Measurements from ENCODE around the gene GINS2.

Gene GINS2

GRCh38 chr16:85688586-85689284 lies at the start of gene GINS2:
Gene GINS2, minus strand, starts transcription at chr16:85688954. Its CDS starts 56 bp downstream, at chr16:85688898.
- in situ Hi-C loops (cut with MboI; ENCODE audit: low sequenced_read_pairs), result no loop called here

DNA sequence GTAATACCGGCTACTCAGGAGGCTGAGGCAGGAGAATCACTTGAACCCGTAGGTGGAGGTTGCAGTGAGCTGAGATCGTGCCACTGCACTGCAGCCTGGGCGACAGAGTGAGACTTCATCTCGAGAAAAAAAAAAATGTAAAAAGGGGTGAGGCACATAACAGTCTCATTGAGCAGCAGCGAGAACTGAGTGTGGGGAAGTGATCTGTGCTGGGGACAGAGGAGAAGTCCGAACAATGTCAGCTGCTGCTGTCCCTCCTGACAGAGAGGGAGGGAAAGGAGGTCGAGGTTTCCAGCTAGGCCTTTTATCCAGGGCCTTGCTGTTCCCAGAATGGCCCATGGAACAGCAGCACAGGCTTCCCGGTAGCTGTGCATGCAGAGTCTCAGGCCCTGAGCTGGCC lies 48.2 kb upstream of the GINS2 start:
- in situ Hi-C loops (cut with MboI; ENCODE audit: low sequenced_read_pairs), result no loop called here

- in situ Hi-C loops (cut with MboI; ENCODE audit: low sequenced_read_pairs), result no loop called here
Observed at GRCh38 chr16:85735946-85736345, 47.2 kb upstream of the GINS2 start.

DNA sequence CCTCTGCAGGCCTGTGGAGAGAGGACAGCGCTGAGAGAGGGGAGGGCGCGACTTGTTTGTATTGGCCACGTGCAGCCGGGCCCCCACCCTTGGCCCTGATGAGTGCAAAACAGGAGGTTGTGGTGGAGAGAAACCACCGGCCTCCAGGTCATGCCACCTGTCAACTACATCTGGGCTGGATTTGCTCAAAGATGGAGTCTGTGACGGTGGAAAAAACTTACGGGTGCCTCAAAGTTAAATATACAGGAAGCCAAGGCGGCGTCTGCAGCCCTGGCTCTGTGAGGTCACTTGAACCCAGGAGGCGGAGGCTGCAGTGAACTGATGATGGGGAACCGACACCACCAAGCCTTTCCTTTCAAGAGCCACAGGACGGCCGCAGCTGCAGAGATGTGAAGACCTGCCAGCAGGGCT lies 46.5 kb upstream of the GINS2 start:
- in situ Hi-C loops (cut with MboI; ENCODE audit: low sequenced_read_pairs), result no loop called here

DNA sequence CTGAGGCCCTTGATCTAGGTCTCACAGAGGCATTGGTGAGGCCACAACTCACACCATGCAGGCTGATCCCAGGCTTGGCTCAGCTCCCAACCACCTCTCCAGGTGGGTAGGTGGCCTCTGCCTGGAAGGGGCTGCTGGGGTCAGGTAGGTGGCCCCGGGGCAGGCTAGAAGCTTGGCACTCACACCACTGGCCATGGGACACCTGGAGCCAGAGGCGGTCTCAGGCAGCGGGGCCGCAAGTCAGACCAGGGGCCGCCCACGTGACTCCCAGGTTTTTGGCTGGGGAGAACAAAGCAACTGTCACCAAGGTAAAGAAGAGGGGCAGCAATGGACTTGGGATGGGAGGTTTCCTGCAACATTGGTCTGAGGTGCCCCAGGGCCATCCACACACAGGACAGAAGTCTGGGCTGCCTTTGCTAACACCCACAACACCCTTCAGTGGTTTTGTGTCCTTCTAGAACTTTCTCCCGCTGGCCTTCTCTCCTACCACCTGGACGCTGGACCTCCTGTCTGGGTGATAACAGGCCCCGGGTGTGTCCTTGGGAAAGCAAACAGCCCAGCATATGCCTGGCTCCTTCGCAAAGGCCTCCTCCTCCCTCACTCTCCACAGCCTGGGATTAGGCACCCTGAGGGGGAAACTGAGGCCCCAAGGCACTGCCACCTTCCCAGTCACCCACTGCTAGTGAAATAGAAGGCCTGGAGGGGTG lies 45.7 kb upstream of the GINS2 start:
- in situ Hi-C loops (cut with MboI; ENCODE audit: low sequenced_read_pairs), result no loop called here

DNA sequence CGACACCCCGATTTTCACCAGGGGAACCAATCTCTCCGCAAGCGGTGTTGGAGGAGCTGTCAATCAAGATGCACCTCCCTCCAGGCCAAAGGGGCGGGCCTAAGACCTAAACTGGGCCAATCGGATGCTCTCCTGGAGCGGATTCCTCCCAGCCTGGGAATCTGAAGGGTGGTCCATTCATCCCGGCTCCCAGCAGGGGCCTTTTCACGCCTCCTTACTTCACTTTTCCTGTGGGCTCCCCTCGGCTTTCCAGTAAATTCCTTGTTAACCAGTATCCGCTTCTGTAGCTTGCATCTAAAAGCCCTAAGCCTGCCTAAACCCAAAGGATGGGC lies 45.1 kb upstream of the GINS2 start:
- in situ Hi-C loops (cut with MboI; ENCODE audit: low sequenced_read_pairs), result no loop called here

GRCh38 chr16:85733155-85733838 lies 44.5 kb upstream of the GINS2 start:
- in situ Hi-C loops (cut with MboI; ENCODE audit: low sequenced_read_pairs), result no loop called here

DNA sequence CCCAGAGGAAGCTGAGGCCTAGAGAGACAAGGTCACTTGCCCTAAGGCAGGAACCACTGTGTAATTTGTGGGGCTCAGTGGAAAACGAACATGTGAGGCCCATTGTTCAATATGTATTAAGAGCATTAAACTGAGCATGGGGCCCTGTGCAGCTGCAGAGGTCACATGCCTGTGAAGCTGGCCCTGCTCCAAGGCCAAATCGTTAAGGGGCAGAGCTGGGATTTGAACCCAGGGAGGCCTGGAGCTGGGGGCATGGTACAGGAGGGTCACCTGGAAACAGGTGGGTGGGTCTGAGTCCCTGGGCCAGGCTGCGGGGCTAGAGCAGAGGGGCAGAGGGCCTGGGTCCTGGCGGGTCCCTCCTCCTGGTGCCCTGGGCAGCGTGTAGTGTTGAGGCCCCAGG lies 42.4 kb upstream of the GINS2 start:
- in situ Hi-C loops (cut with MboI; ENCODE audit: low sequenced_read_pairs), result no loop called here

- in situ Hi-C loops (cut with MboI; ENCODE audit: low sequenced_read_pairs), result no loop called here
Observed at GRCh38 chr16:85730186-85730465, 41.4 kb upstream of the GINS2 start.

DNA sequence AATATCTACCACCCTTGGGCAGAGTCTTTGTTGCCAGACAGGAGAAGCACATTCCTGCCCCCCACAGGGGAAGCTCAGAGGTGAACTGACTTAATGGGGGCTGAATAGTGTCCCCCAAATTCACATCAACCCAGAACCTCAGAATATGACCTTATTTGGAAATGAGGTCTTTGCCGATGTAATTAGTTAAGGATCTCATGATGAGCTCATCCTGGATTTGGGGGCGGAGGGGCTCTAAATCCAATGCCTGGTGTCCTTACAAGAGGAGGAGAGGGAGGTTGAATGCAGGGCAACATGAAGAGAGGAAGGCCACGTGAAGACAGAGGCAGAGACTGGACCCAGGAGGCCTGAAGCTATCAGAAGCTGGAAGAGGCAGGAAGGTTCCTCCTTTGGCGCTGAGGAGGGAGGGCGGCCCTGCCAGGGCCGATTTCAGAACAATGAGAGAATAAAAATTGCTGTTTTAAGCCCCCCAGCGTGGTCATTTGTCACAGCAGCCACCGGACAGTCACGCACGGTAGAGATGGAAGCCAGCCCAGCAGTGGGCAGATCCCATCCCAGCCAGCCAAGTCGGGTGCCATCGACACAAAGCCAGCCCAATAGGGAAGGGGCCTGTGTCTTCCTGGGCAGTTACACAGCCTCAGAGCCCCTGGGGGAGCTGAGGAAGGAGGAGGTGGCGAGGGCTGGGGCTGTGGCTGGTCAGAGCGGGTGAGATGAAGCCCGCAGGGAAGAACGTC lies 40.9 kb upstream of the GINS2 start:
- in situ Hi-C loops (cut with MboI; ENCODE audit: low sequenced_read_pairs), result no loop called here

GRCh38 chr16:85728879-85729278 lies 40.1 kb upstream of the GINS2 start:
- in situ Hi-C loops (cut with MboI; ENCODE audit: low sequenced_read_pairs), result no loop called here

GRCh38 chr16:85724936-85725335 lies 36.2 kb upstream of the GINS2 start:
- in situ Hi-C loops (cut with MboI; ENCODE audit: low sequenced_read_pairs), result no loop called here

GRCh38 chr16:85724126-85724879 lies 35.5 kb upstream of the GINS2 start:
- in situ Hi-C loops (cut with MboI; ENCODE audit: low sequenced_read_pairs), result no loop called here

GRCh38 chr16:85722128-85722893 lies 33.6 kb upstream of the GINS2 start:
- in situ Hi-C loops (cut with MboI; ENCODE audit: low sequenced_read_pairs), result no loop called here

DNA sequence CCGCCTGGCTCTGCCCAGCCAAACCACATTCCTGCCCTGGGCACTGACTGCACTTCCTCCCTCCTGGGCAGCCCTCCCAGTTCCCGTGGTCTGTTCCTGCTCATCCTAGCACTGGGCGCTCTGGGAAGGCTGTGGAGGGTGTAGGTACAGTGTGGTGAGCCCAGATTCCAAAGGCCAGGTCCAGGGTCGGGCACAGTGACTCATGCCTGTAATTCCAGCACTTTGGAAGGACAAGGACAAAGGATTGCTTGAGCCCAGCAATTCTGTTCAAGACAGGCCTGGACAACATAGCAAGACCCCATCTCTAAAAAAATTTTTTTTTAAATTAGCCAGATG lies 31.5 kb upstream of the GINS2 start:
- in situ Hi-C loops (cut with MboI; ENCODE audit: low sequenced_read_pairs), result no loop called here

DNA sequence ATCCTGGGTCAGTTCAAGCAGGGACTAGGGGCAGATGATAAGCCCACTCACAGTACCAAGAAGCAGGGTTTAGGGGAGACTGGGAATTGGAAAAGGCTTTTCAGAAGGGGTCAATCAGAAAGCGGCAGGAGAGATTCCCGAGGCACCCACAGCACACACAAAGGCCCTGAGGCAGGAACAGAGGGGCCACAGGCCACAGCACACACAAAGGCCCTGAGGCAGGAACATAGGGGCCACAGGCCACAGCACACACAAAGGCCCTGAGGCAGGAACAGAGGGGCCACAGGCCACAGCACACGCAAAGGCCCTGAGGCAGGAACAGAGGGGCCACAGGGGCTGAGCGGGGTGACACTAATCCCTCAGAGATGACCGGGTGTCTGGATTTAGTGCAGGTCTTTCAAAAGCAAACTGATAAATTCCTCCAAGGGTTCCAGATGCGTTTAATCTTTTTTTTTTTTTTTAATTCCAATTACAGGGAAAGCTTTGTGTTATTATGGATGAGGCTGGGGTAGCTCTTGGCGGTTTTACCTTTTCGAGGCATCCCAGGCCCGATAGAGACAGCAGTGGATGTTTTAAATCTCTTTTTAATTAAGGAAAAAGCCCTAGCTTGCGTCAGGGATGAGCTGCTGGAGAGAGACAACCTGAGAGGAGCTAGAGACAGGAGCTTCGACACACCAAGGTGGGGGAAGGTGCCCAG lies 31.0 kb upstream of the GINS2 start:
- in situ Hi-C loops (cut with MboI; ENCODE audit: low sequenced_read_pairs), result no loop called here

DNA sequence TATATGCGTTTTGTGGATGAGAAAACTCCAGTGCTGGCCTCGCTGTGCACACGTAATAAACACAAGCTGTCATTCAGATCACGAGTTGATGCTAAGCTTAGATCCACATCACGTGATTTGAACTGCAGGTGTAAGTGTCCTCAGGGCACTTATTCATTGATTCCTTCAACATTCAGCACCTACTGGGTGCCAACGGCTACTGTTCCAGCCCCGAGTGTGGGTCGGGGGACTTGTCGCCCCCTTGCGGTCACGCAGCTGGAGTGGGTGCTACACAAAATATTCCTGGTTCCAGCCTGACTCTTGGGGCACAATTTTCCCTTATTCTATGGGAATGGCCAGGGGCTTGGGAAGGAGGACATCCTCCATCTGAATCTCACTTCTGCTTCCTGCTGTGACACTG lies 29.9 kb upstream of the GINS2 start:
- in situ Hi-C loops (cut with MboI; ENCODE audit: low sequenced_read_pairs), result no loop called here

DNA sequence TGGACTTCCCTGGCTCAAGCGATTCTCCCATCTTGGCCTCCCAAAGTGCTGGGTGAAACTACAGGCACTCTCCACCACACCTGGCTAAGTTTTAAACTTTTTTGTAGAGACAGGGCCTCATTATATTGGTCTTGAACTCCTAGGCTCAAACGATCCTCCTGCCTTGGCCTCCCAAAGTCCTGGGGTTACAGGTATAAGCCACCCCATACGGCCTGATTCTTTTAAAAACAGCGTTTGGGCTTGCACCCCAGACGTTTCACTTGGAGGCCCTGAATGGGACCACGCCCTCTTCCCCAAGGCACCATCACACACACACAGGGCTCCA lies 29.4 kb upstream of the GINS2 start:
- in situ Hi-C loops (cut with MboI; ENCODE audit: low sequenced_read_pairs), result no loop called here

- in situ Hi-C loops (cut with MboI; ENCODE audit: low sequenced_read_pairs), result no loop called here
Observed at GRCh38 chr16:85717393-85718152, 28.8 kb upstream of the GINS2 start.
